GM12878 (cell line): ENCODE measurements around the gene ZDHHC21. TPM values are rescaled to one million over a fixed set of nuclear protein-coding genes. Genes with fewer than 3 reads are reported as not detected.

Experiments
- BCL11A ChIP-seq: IDR thresholded peaks from 2 replicates; pipeline ENCODE4 v1.6.1; 2011; ENCODE audit warnings: low read depth, low read length
- BCL3 ChIP-seq: IDR thresholded peaks from 2 replicates; pipeline ENCODE4 v1.6.1; 2011; ENCODE audit warnings: borderline replicate concordance, low read depth, mild to moderate bottlenecking, moderate library complexity, low read length; ENCODE audit not compliant: insufficient read depth, poor library complexity, severe bottlenecking
- BCLAF1 ChIP-seq: fragments of 450-650 bp; IDR thresholded peaks from 2 replicates; pipeline ENCODE4 v1.6.1; 2017; ENCODE audit warnings: antibody characterized with exemption, mild to moderate bottlenecking, moderate library complexity
- CBX5 ChIP-seq: sonication (generic); IDR thresholded peaks from 2 replicates; pipeline ENCODE4 v1.6.1; 2016; ENCODE audit warnings: low read depth, moderate library complexity, mild to moderate bottlenecking, inconsistent platforms
- CEBPZ ChIP-seq: fragments of 150-350 bp; IDR thresholded peaks from 2 replicates; pipeline ENCODE4 v1.6.1; 2016; ENCODE audit warnings: low read depth, low read length
- CHD4 ChIP-seq: fragments of 200-600 bp; sonication (generic); IDR thresholded peaks from 2 replicates; pipeline ENCODE4 v1.6.1; 2016; ENCODE audit warnings: mild to moderate bottlenecking
- CREM ChIP-seq: IDR thresholded peaks from 2 replicates; pipeline ENCODE4 v1.6.1; 2014; ENCODE audit warnings: antibody characterized with exemption, low read depth
- EP300 ChIP-seq, 2 experiments: fragments of 150-350 bp in 1 of 2; IDR thresholded peaks; 2 replicates each; pipeline ENCODE4 v1.6.1; 2011 to 2012; ENCODE audit warnings: low read depth in 2 of 2, low read length in 2 of 2, borderline replicate concordance in 1 of 2, improper control_type of control experiment in 1 of 2, inconsistent platforms in 1 of 2; ENCODE audit not compliant: control insufficient read depth in 1 of 2
- HDAC2 ChIP-seq: fragments of 200-600 bp; sonication (generic); IDR thresholded peaks from 2 replicates; pipeline ENCODE4 v1.6.1; 2017
- IKZF1 ChIP-seq: fragments of 450-650 bp; conservative IDR thresholded peaks from 2 replicates; pipeline ENCODE4 v1.6.1; 2017; ENCODE audit warnings: antibody characterized with exemption, mild to moderate bottlenecking
- LARP7 ChIP-seq: fragments of 450-650 bp; IDR thresholded peaks from 2 replicates; pipeline ENCODE4 v1.6.1; 2017; ENCODE audit warnings: mild to moderate bottlenecking
- MEF2B ChIP-seq: fragments of 450-650 bp; IDR thresholded peaks from 2 replicates; pipeline ENCODE4 v1.6.1; 2018; ENCODE audit warnings: mild to moderate bottlenecking, moderate library complexity; ENCODE audit not compliant: partially characterized antibody, poor library complexity, severe bottlenecking
- MLLT1 ChIP-seq: fragments of 450-650 bp; IDR thresholded peaks from 2 replicates; pipeline ENCODE4 v1.6.1; 2016; ENCODE audit warnings: mild to moderate bottlenecking
- MXI1 ChIP-seq: fragments of 150-350 bp; IDR thresholded peaks from 2 replicates; pipeline ENCODE4 v1.6.1; 2011; ENCODE audit warnings: low read depth, mild to moderate bottlenecking, inconsistent platforms, low read length, improper control_type of control experiment
- MYC ChIP-seq: IDR thresholded peaks from 2 replicates; pipeline ENCODE4 v1.6.1; 2011; ENCODE audit warnings: mild to moderate bottlenecking, low read length, moderate library complexity, inconsistent platforms; ENCODE audit not compliant: insufficient read depth, insufficient replicate concordance, insufficient read length, severe bottlenecking
- POLR2A ChIP-seq: IDR thresholded peaks from 2 replicates; pipeline ENCODE4 v1.6.1; 2011; ENCODE audit warnings: low read depth, mild to moderate bottlenecking, low read length
- RFX5 ChIP-seq: IDR thresholded peaks from 2 replicates; pipeline ENCODE4 v1.6.1; 2011; ENCODE audit warnings: low read depth, low read length, improper control_type of control experiment
- SMAD1 ChIP-seq: fragments of 450-650 bp; IDR thresholded peaks from 2 replicates; pipeline ENCODE4 v1.6.1; 2018; ENCODE audit warnings: mild to moderate bottlenecking, low read depth; ENCODE audit not compliant: partially characterized antibody
- SP1 ChIP-seq: IDR thresholded peaks from one replicate; pipeline ENCODE4 v1.6.1; 2011; ENCODE audit warnings: low read depth, low read length
- SREBF1 ChIP-seq: IDR thresholded peaks from 2 replicates; pipeline ENCODE4 v1.6.1; 2012; ENCODE audit warnings: mild to moderate bottlenecking, low read length
- ZNF207 ChIP-seq: fragments of 450-650 bp; IDR thresholded peaks from 2 replicates; pipeline ENCODE4 v1.6.1; 2014; ENCODE audit warnings: antibody characterized with exemption, mild to moderate bottlenecking, borderline replicate concordance
- polyA plus RNA-seq, 11 experiments: library from polyadenylated mRNA; depleted of rRNA in 4 of 11; unstranded in 6 of 11; stranded (reverse) in 5 of 11; fragments of >200 nt; fragmentation: Nextera tagmentation in 4 of 11; fragmentation: Illumina TruSeq in 1 of 11; extraction: Ambion mirVana in 4 of 11; extraction: Trizol in 1 of 11; gene quantifications; 1 replicate in 1 of 11; 2 replicates in 10 of 11; pipeline versions ENCODE4 v1.2.1 to v1.2.3, GENCODE V29; 2011 to 2016; ENCODE audit warnings: inconsistent platforms in 2 of 11, missing spikeins in 2 of 11, low read depth in 1 of 11
- total RNA-seq, 4 experiments: library from RNA; depleted of rRNA in 3 of 4; stranded (reverse); fragments of >200 nt in 3 of 4; fragmentation: Illumina TruSeq in 1 of 4; extraction: Trizol in 1 of 4; gene quantifications; 2 replicates each; pipeline versions ENCODE4 v1.2.1 to v1.2.3, GENCODE V29; 2013 to 2021

Gene ZDHHC21
- total and polyA plus RNA-seq, 10 of the 15 experiments (the other 5 are each of a cell fraction or from before 2014, with no cell fraction given), result 2.6 to 14.6 (median 9.1) TPM

GRCh38 chr9:14585730-14586473 is 107.3 kb downstream of the ZDHHC21 start (continued):
- TF ChIP-seq CEBPZ (no peak), SP1 (peak; percentile 32), CBX5 (0 out of 2 replicates have a peak, but pooled peaks have one; percentile 71), MXI1 (no peak), EP300 (IDR thresholded peaks at IDR 0.05; ENCODE audit: borderline replicate concordance in 1 of 2, control insufficient read depth in 1 of 2, low read depth in 2 of 2, low read length in 2 of 2) (peak; percentile 55 to 76; a peak in 2 of 4 replicates), BCL11A (peak; percentile 82), CHD4 (no peak), RFX5 (no peak), POLR2A (no peak), ZNF207 (no peak), BCLAF1 (no peak), BCL3 (peak; percentile 19), MLLT1 (0 out of 2 replicates have a peak, but pooled peaks have one; percentile 43), LARP7 (no peak), CREM (peak; percentile 68), MYC (no peak), IKZF1 (peak; percentile 69; the same call in 1 of the 2 replicates), SMAD1 (no peak), MEF2B (no peak), SREBF1 (no peak), HDAC2 (no peak)
